SK-N-SH (cell line): Measurements from ENCODE around the gene GLRX5. TPM values are rescaled to one million over a fixed set of nuclear protein-coding genes. Genes with fewer than 3 reads are reported as not detected.

Source experiments
- CTCF ChIA-PET: fragments of 300-600, 350-600 bp; formaldehyde crosslinking; extraction: SDS; loops from one replicate; lab custom pipeline; 2021; lab: Yijun Ruan, JAX
- POLR2A ChIA-PET: fragments of 350-600 bp; sonication (Branson Sonifier 250); formaldehyde crosslinking; extraction: SDS; loops from one replicate; lab custom pipeline; 2020; ENCODE audit warnings: antibody characterized with exemption, inconsistent platforms; lab: Yijun Ruan, JAX
- DNase-seq: peaks from one replicate; pipeline ENCODE4 v3.0.0; 2012
- H2AFZ ChIP-seq: fragments of 200-600 bp; sonication (generic); 2 replicates; pipeline ENCODE4 v1.8.1; 2016; ENCODE audit warnings: antibody characterized with exemption, mild to moderate bottlenecking, low read depth
- H3F3A ChIP-seq: fragments of 200-600 bp; sonication (generic); replicated peaks from 2 replicates; pipeline ENCODE3; 2016; ENCODE audit warnings: antibody characterized with exemption, mild to moderate bottlenecking; ENCODE audit not compliant: insufficient read depth
- H3K27ac ChIP-seq, 2 experiments: fragments of 200-500 bp in 1 of 2; fragments of 200-600 bp in 1 of 2; sonication (Bioruptor generic) in 1 of 2; sonication (generic), shearing (Covaris generic) in 1 of 2; 2 replicates each; pipeline versions ENCODE4 v1.5.1 to v1.6.1; 2014 to 2016; ENCODE audit warnings: low read depth in 2 of 2, inconsistent platforms in 1 of 2, low read length in 1 of 2, mild to moderate bottlenecking in 1 of 2, mixed read lengths in 1 of 2
- H3K27me3 ChIP-seq: fragments of 200-600 bp; sonication (generic), shearing (Covaris generic); 2 replicates; pipeline ENCODE4 v1.6.1; 2016; ENCODE audit warnings: mixed run types; ENCODE audit not compliant: insufficient read depth
- H3K36me3 ChIP-seq, 2 experiments: fragments of 200-500 bp in 1 of 2; fragments of 200-600 bp in 1 of 2; sonication (Bioruptor generic) in 1 of 2; sonication (generic) in 1 of 2; replicated peaks in 1 of 2; 2 replicates each; pipeline versions ENCODE3 to v1.5.1; 2014 to 2016; ENCODE audit warnings: low read length in 1 of 2, mild to moderate bottlenecking in 1 of 2; ENCODE audit not compliant: insufficient read depth in 2 of 2, control insufficient read depth in 1 of 2
- H3K4me1 ChIP-seq, 2 experiments: fragments of 200-500 bp in 1 of 2; fragments of 200-600 bp in 1 of 2; sonication (Bioruptor generic) in 1 of 2; sonication (generic), shearing (Covaris generic) in 1 of 2; 2 replicates each; pipeline versions ENCODE4 v1.5.1 to v1.6.1; 2014 to 2016; ENCODE audit warnings: low read depth in 1 of 2, low read length in 1 of 2, mixed run types in 1 of 2; ENCODE audit not compliant: insufficient read depth in 2 of 2, control insufficient read depth in 1 of 2
- H3K4me2 ChIP-seq: fragments of 200-600 bp; sonication (generic), shearing (Covaris generic); 2 replicates; pipeline ENCODE4 v1.6.1; 2017; ENCODE audit warnings: mixed run types
- H3K4me3 ChIP-seq, 2 experiments: fragments of 200-500 bp in 1 of 2; fragments of 200-600 bp in 1 of 2; sonication (Bioruptor generic) in 1 of 2; sonication (generic), shearing (Covaris generic) in 1 of 2; 2 replicates each; pipeline versions ENCODE4 v1.5.1 to v1.8.1; 2014 to 2016; ENCODE audit warnings: low read depth in 2 of 2, inconsistent platforms in 1 of 2, low read length in 1 of 2, mild to moderate bottlenecking in 1 of 2, mixed read lengths in 1 of 2, moderate library complexity in 1 of 2
- H3K79me2 ChIP-seq: fragments of 200-600 bp; sonication (generic); 2 replicates; pipeline ENCODE4 v1.8.1; 2017; ENCODE audit warnings: mild to moderate bottlenecking; ENCODE audit not compliant: insufficient read depth
- H3K9ac ChIP-seq: fragments of 200-600 bp; sonication (generic); 2 replicates; pipeline ENCODE4 v1.6.1; 2017; ENCODE audit warnings: mixed run types
- H3K9me2 ChIP-seq: fragments of 200-600 bp; sonication (generic); 2 replicates; pipeline ENCODE4 v1.6.1; 2017; ENCODE audit warnings: mixed run types
- H3K9me3 ChIP-seq: fragments of 200-600 bp; sonication (generic); 2 replicates; pipeline ENCODE4 v1.6.1; 2017; ENCODE audit warnings: mixed run types, mild to moderate bottlenecking, moderate library complexity
- H4K20me1 ChIP-seq: fragments of 200-600 bp; sonication (generic); 2 replicates; pipeline ENCODE4 v1.6.1; 2017; ENCODE audit warnings: mild to moderate bottlenecking, mixed run types; ENCODE audit not compliant: insufficient read depth
- ELF1 ChIP-seq: IDR thresholded peaks from 2 replicates; pipeline ENCODE4 v1.4.0; 2012
- FOSL2 ChIP-seq: IDR thresholded peaks from 2 replicates; pipeline ENCODE4 v1.4.0; 2012; ENCODE audit warnings: low read depth, mild to moderate bottlenecking, moderate library complexity, borderline replicate concordance
- FOXM1 ChIP-seq: IDR thresholded peaks from 2 replicates; pipeline ENCODE4 v1.4.0; 2012; ENCODE audit warnings: low read depth, mild to moderate bottlenecking
- GABPA ChIP-seq: IDR thresholded peaks from 2 replicates; pipeline ENCODE4 v1.4.0; 2012; ENCODE audit warnings: low read depth, mild to moderate bottlenecking
- GATA2 ChIP-seq: sonication (generic); formaldehyde crosslinking; IDR thresholded peaks from 2 replicates; pipeline ENCODE4 v1.5.0; 2020; ENCODE audit warnings: mild to moderate bottlenecking, missing genetic modification reagents
- MEF2A ChIP-seq: IDR thresholded peaks from 2 replicates; pipeline ENCODE4 v1.4.0; 2012; ENCODE audit warnings: low read depth, borderline replicate concordance
- RFX5 ChIP-seq: IDR thresholded peaks from 2 replicates; pipeline ENCODE4 v1.6.1; 2012; ENCODE audit warnings: mild to moderate bottlenecking, improper control_type of control experiment, low read length
- RXRA ChIP-seq: IDR thresholded peaks from 2 replicates; pipeline ENCODE4 v1.4.0; 2012; ENCODE audit warnings: low read depth, mild to moderate bottlenecking, borderline replicate concordance
- SIN3A ChIP-seq: IDR thresholded peaks from 2 replicates; pipeline ENCODE4 v1.6.1; 2012; ENCODE audit warnings: low read depth, mild to moderate bottlenecking, low read length, moderate library complexity, borderline replicate concordance
- TAF1 ChIP-seq: IDR thresholded peaks from 2 replicates; pipeline ENCODE4 v1.6.1; 2012; ENCODE audit warnings: low read depth, mild to moderate bottlenecking, low read length, moderate library complexity, borderline replicate concordance
- TEAD4 ChIP-seq: IDR thresholded peaks from 2 replicates; pipeline ENCODE4 v1.4.0; 2012; ENCODE audit warnings: mild to moderate bottlenecking, borderline replicate concordance; ENCODE audit not compliant: insufficient read depth
- WGBS: methylation state at CpG from one replicate; pipeline ENCODE4 v1.1.6; 2017; ENCODE audit warnings: low lambda C conversion rate; 5-methylcytosine and 5-hydroxymethylcytosine counted together
- polyA plus RNA-seq, 3 experiments: library from polyadenylated mRNA; depleted of rRNA; stranded (reverse); fragments of >200 nt; gene quantifications; 2 replicates each; pipeline ENCODE4 v1.2.3, GENCODE V29; 2012
- TF ChIP-seq, protein P1 (sequence below): fragments of 150-350 bp; IDR thresholded peaks from 2 replicates; pipeline ENCODE4 v1.6.1; 2017; ENCODE audit warnings: antibody characterized with exemption, low read length, low read depth, borderline replicate concordance
- TF ChIP-seq, protein P2 (sequence below): IDR thresholded peaks from 2 replicates; pipeline ENCODE4 v1.4.0; 2012; ENCODE audit warnings: low read depth, borderline replicate concordance
- TF ChIP-seq, protein P3 (sequence below): fragments of 200-600 bp; sonication (generic); IDR thresholded peaks from 2 replicates; pipeline ENCODE4 v1.6.1; 2017; ENCODE audit warnings: antibody characterized with exemption, mild to moderate bottlenecking, moderate library complexity
- TF ChIP-seq, protein P4 (sequence below): IDR thresholded peaks from 2 replicates; pipeline ENCODE4; 2012

The GLRX5 gene
- polyA plus RNA-seq, 1 of the 3 experiments (the other 2 are of a cell fraction) = 29.1 TPM

DNA sequence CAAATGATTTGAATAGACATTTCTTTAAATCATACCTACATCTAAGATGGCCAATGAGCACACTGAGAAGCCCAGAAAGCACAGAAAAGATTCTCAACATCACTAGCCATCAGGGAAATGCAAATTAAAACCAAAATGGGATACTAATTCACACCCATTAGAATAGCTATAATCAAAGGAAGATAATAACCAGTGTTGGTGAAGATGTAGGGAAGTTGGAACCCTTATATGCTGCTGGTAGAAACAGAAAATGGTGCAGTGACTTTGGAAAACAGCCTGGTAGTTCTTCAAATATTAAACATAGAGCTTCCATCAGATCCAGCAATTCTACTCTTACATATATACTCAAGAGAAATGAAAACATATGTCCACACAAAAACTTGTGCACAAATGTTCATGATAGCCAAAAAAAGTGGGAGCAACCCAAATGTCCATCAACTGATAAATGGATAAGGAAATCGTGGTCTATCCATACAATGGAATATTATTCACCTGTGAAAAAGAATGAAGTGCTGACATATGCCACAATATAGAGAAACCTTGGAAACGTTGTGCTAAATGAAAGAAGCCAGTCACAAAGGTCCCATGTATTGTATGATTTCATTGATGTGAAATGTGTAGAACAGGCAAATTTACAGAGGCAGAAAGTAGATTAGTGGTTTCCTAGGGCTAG lies 42.8 kb upstream of the GLRX5 start:
- no peaks in the 10 kb centered on the region for H4K20me1 ChIP-seq
- ChIA-PET POLR2A (interaction anchor here (0.7 kb wide), 1 partner anchor 28 kb away, joined by 3 read pairs; no protein-coding TSS in a partner anchor), CTCF (interaction anchor here (1.5 kb wide), 1 partner anchor 50 kb away, joined by 6 read pairs; no protein-coding TSS in a partner anchor)
- H3K9me3 ChIP-seq = no peaks in the 10 kb centered on the region
- peaks cover 8 to 24% of the 10 kb centered on the region in 2 experiments; a peak in 1 of 4 replicates for H3K4me1 ChIP-seq
- H3K4me2 ChIP-seq = no peak overlapping the region
- 44% methylated on average over 2 of the region's 2 CpGs for WGBS
- no peak for TF ChIP-seq FOSL2
- TF ChIP-seq, protein P1, sequence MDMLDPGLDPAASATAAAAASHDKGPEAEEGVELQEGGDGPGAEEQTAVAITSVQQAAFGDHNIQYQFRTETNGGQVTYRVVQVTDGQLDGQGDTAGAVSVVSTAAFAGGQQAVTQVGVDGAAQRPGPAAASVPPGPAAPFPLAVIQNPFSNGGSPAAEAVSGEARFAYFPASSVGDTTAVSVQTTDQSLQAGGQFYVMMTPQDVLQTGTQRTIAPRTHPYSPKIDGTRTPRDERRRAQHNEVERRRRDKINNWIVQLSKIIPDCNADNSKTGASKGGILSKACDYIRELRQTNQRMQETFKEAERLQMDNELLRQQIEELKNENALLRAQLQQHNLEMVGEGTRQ = no peak
- no peak for TF ChIP-seq FOXM1
- no peak for TF ChIP-seq RXRA
- TF ChIP-seq RFX5 = no peak
- no peak for TF ChIP-seq GATA2 (CRISPR knock-in tag)
- TF ChIP-seq, protein P2, sequence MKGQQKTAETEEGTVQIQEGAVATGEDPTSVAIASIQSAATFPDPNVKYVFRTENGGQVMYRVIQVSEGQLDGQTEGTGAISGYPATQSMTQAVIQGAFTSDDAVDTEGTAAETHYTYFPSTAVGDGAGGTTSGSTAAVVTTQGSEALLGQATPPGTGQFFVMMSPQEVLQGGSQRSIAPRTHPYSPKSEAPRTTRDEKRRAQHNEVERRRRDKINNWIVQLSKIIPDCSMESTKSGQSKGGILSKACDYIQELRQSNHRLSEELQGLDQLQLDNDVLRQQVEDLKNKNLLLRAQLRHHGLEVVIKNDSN = no peak
- TF ChIP-seq GABPA = no peak
- TF ChIP-seq MEF2A = no peak
- TF ChIP-seq TAF1 = no peak
- no peak for TF ChIP-seq SIN3A
- no peak for TF ChIP-seq TEAD4
- TF ChIP-seq, protein P3, sequence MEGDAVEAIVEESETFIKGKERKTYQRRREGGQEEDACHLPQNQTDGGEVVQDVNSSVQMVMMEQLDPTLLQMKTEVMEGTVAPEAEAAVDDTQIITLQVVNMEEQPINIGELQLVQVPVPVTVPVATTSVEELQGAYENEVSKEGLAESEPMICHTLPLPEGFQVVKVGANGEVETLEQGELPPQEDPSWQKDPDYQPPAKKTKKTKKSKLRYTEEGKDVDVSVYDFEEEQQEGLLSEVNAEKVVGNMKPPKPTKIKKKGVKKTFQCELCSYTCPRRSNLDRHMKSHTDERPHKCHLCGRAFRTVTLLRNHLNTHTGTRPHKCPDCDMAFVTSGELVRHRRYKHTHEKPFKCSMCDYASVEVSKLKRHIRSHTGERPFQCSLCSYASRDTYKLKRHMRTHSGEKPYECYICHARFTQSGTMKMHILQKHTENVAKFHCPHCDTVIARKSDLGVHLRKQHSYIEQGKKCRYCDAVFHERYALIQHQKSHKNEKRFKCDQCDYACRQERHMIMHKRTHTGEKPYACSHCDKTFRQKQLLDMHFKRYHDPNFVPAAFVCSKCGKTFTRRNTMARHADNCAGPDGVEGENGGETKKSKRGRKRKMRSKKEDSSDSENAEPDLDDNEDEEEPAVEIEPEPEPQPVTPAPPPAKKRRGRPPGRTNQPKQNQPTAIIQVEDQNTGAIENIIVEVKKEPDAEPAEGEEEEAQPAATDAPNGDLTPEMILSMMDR = no peak
- TF ChIP-seq, protein P4, sequence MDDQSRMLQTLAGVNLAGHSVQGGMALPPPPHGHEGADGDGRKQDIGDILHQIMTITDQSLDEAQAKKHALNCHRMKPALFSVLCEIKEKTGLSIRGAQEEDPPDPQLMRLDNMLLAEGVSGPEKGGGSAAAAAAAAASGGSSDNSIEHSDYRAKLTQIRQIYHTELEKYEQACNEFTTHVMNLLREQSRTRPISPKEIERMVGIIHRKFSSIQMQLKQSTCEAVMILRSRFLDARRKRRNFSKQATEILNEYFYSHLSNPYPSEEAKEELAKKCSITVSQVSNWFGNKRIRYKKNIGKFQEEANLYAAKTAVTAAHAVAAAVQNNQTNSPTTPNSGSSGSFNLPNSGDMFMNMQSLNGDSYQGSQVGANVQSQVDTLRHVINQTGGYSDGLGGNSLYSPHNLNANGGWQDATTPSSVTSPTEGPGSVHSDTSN = no peak
- no peak for TF ChIP-seq ELF1
- DNase-seq = no peak
- H3K9ac ChIP-seq = no peak overlapping the region
- no peaks in the 10 kb centered on the region for H3K27me3 ChIP-seq
- H3F3A ChIP-seq = peaks cover 11% of the 10 kb centered on the region
- H3K9me2 ChIP-seq = no peaks in the 10 kb centered on the region
- H2AFZ ChIP-seq = no peak overlapping the region
- no peak overlapping the region for H3K4me3 ChIP-seq
- no peak overlapping the region for H3K27ac ChIP-seq
- no peaks in the 10 kb centered on the region; the same call in 1 of the 2 replicates for H3K79me2 ChIP-seq
- H3K36me3 ChIP-seq = no peaks in the 10 kb centered on the region
